PC-3 (cell line): ENCODE data around the gene BABAM1. TPM values are rescaled to one million over a fixed set of nuclear protein-coding genes. Genes with fewer than 3 reads are reported as not detected.

Source experiments
- ATAC-seq: fragments of 200-7000 bp; cut with Tn5 transposase; 2 replicates; pipeline ENCODE4 v1.9.1; 2020; ENCODE audit warnings: mild to moderate bottlenecking, moderate library complexity
- BruUV-seq: library from RNA; stranded (reverse); fragments of 400-500 nt; replicated peaks from 2 replicates; lab custom pipeline; 2021; lab: Mats Ljungman, UMichigan
- CTCF ChIA-PET: fragments of 300-600 bp; sonication (Branson Sonifier 250); formaldehyde crosslinking; loops from one replicate; lab custom pipeline; 2022; ENCODE audit warnings: antibody characterized with exemption; lab: Charles Lee
- POLR2A ChIA-PET: fragments of 300-600 bp; sonication (Branson Sonifier 250); formaldehyde crosslinking; loops from one replicate; lab custom pipeline; 2022; ENCODE audit warnings: antibody characterized with exemption; ENCODE audit not compliant: unreplicated experiment; lab: Charles Lee
- DNase-seq: peaks from one replicate; pipeline ENCODE4 v3.0.0-alpha.2; 2015
- H2AFZ ChIP-seq: fragments of 300-600 bp; sonication (generic); 2 replicates; pipeline ENCODE4 v1.6.0; 2016; ENCODE audit warnings: antibody characterized with exemption, low read length
- H3F3A ChIP-seq: fragments of 300-600 bp; sonication (generic); one replicate; pipeline ENCODE4 v1.6.0; 2017; ENCODE audit warnings: antibody characterized with exemption, low read length, control low read depth, mild to moderate bottlenecking; ENCODE audit not compliant: unreplicated experiment
- H3K27ac ChIP-seq: fragments of 300-600 bp; sonication (generic); 2 replicates; pipeline ENCODE4 v1.5.1; 2016; ENCODE audit warnings: mild to moderate bottlenecking, low read length
- H3K27me3 ChIP-seq: fragments of 300-600 bp; sonication (generic); 2 replicates; pipeline ENCODE4 v1.6.1; 2016; ENCODE audit warnings: low read length, mixed read lengths
- H3K36me3 ChIP-seq: fragments of 300-600 bp; sonication (generic); 2 replicates; pipeline ENCODE4 v1.6.1; 2016; ENCODE audit warnings: low read depth, mixed run types, low read length, mixed read lengths
- H3K4me1 ChIP-seq: fragments of 300-600 bp; sonication (generic); 2 replicates; pipeline ENCODE4 v1.5.1; 2016; ENCODE audit warnings: low read length; ENCODE audit not compliant: insufficient read depth
- H3K4me2 ChIP-seq: fragments of 300-600 bp; sonication (generic); 2 replicates; pipeline ENCODE4 v1.6.0; 2016; ENCODE audit warnings: low read length
- H3K4me3 ChIP-seq: fragments of 300-600 bp; sonication (generic); 2 replicates; pipeline ENCODE4 v1.5.1; 2016; ENCODE audit warnings: mild to moderate bottlenecking, low read length, mixed read lengths
- H3K79me2 ChIP-seq: fragments of 300-600 bp; sonication (generic); 2 replicates; pipeline ENCODE4 v1.6.1; 2017; ENCODE audit warnings: low read length, mixed read lengths
- H3K9ac ChIP-seq: fragments of 300-600 bp; sonication (generic); 2 replicates; pipeline ENCODE4 v1.6.0; 2016; ENCODE audit warnings: mild to moderate bottlenecking, low read length
- H3K9me2 ChIP-seq: fragments of 300-600 bp; sonication (generic); replicated peaks from 2 replicates; pipeline ENCODE4 v1.6.1; 2016; ENCODE audit warnings: mixed run types, low read length, mixed read lengths
- H3K9me3 ChIP-seq: fragments of 300-600 bp; sonication (generic); 2 replicates; pipeline ENCODE4 v1.6.1; 2016; ENCODE audit warnings: low read length, mixed read lengths
- H4K20me1 ChIP-seq: fragments of 300-600 bp; sonication (generic); 2 replicates; pipeline ENCODE4 v1.6.1; 2016; ENCODE audit warnings: low read length, mixed read lengths
- CTCF ChIP-seq: fragments of 300-600 bp; sonication (generic); conservative IDR thresholded peaks from 2 replicates; pipeline ENCODE4 v1.5.1; 2017; ENCODE audit warnings: antibody characterized with exemption, low read depth, mild to moderate bottlenecking, low read length
- EZH2 ChIP-seq: fragments of 300-600 bp; sonication (generic); IDR thresholded peaks from one replicate; pipeline ENCODE4 v1.6.1; 2017; ENCODE audit warnings: antibody characterized with exemption, mild to moderate bottlenecking, low read length; ENCODE audit not compliant: unreplicated experiment
- EZH2phosphoT487 ChIP-seq: fragments of 300-600 bp; sonication (generic); IDR thresholded peaks from 2 replicates; pipeline ENCODE4 v1.6.1; 2018; ENCODE audit warnings: mild to moderate bottlenecking, antibody characterized with exemption, low read length, borderline replicate concordance
- intact Hi-C: fragments of 100-400 bp; cut with micrococcal nuclease; formaldehyde crosslinking; loops from 2 replicates; pipeline ENCODE4 v1.9.0; 2023
- total RNA-seq: library from RNA; depleted of rRNA; stranded (reverse); fragments of >200 nt; gene quantifications from 2 replicates; pipeline ENCODE4 v1.2.3, GENCODE V29; 2014

BABAM1 gene
- total RNA-seq, 1 experiment from 2014 or later: 196 TPM

GRCh38 chr19:17305216-17305516 lies 37.9 kb downstream of the BABAM1 start:
- H3K4me2 ChIP-seq: peak overlapping the region; percentile 73
- H2AFZ ChIP-seq: no peak overlapping the region; the same call in 1 of the 2 replicates
- CTCF ChIA-PET: interaction anchor here (0.6 to 1.2 kb wide), 8 partner anchors 8 to 741 kb away, joined by 3 to 8 read pairs (median 4); partner anchors contain the start of gene BABAM1
- no TSS peak for BruUV-seq
- H3K9me2 ChIP-seq: no peaks in the 10 kb centered on the region
- POLR2A ChIA-PET: interaction anchor here (0.5 kb wide), 2 partner anchors 22 to 490 kb away, joined by 4 read pairs; partner anchors contain the start of gene B3GNT3
- H3K4me3 ChIP-seq: no peak overlapping the region; the same call in 1 of the 2 replicates
- peaks cover 46% of the 10 kb centered on the region for H3K79me2 ChIP-seq
- no peaks in the 10 kb centered on the region for H4K20me1 ChIP-seq
- peaks cover 24% of the 10 kb centered on the region for H3K4me1 ChIP-seq
- DNase-seq (no peak), ATAC-seq (no peak)
- no peak overlapping the region for H3K9ac ChIP-seq
- H3K36me3 ChIP-seq: no peaks in the 10 kb centered on the region
- no peaks in the 10 kb centered on the region for H3K27me3 ChIP-seq
- intact Hi-C loops: loop anchor here (1.0 kb wide), 2 partner anchors 9 to 29 kb away; partner anchors contain the start of gene ANO8
- H3K9me3 ChIP-seq: no peaks in the 10 kb centered on the region
- H3F3A ChIP-seq: no peaks in the 10 kb centered on the region
- no peak for TF ChIP-seq EZH2phosphoT487
- TF ChIP-seq EZH2: no peak
- no peak for TF ChIP-seq CTCF
- peak overlapping the region; percentile 42 for H3K27ac ChIP-seq

GRCh38 chr19:17305517-17306284 lies 38.5 kb downstream of the BABAM1 start, which contains the start of gene MRPL34:
Gene MRPL34, plus strand, starts transcription at chr19:17305872. Its CDS starts 21 bp downstream, at chr19:17305893.
- BruUV-seq: TSS peak; percentile 16
- H3K79me2 ChIP-seq: peaks cover 51% of the 10 kb centered on the region
- H3K27ac ChIP-seq: peak within 1 kb of the TSS; percentile 74
- no peaks in the 10 kb centered on the region for H3K36me3 ChIP-seq
- peaks cover 29% of the 10 kb centered on the region for H3K4me1 ChIP-seq
- peak within 1 kb of the TSS; percentile 90 for H3K9ac ChIP-seq
- H2AFZ ChIP-seq: peak within 1 kb of the TSS; percentile 92
- DNase-seq (peak; percentile 99), ATAC-seq (peak; percentile 63)
- no peaks in the 10 kb centered on the region for H3K9me3 ChIP-seq
- H3K4me2 ChIP-seq: peak within 1 kb of the TSS; percentile 95
- H3F3A ChIP-seq: no peaks in the 10 kb centered on the region
- TF ChIP-seq EZH2phosphoT487 (no peak), CTCF (peak; percentile 85)
- no peaks in the 10 kb centered on the region for H4K20me1 ChIP-seq
- H3K27me3 ChIP-seq: no peaks in the 10 kb centered on the region
- peak within 1 kb of the TSS; percentile 89 for H3K4me3 ChIP-seq
- ChIA-PET POLR2A (interaction anchor here (0.5 kb wide), 1 partner anchor 22 kb away, joined by 4 read pairs; no protein-coding TSS in a partner anchor), CTCF (interaction anchor here (0.6 to 1.2 kb wide), 8 partner anchors 9 to 741 kb away, joined by 3 to 8 read pairs (median 4); partner anchors contain the start of gene BABAM1)
- intact Hi-C loops: loop anchor here (1.0 kb wide), 2 partner anchors 9 to 29 kb away; partner anchors contain the start of gene ANO8
- H3K9me2 ChIP-seq: no peaks in the 10 kb centered on the region
